ENCODE measurements around the gene TMEM131L. TPM values are rescaled to one million over a fixed set of nuclear protein-coding genes. Genes with fewer than 3 reads are reported as not detected.

TMEM131L gene
- total RNA-seq, 1 experiment from 2014 or later = 14.6 TPM

DNA sequence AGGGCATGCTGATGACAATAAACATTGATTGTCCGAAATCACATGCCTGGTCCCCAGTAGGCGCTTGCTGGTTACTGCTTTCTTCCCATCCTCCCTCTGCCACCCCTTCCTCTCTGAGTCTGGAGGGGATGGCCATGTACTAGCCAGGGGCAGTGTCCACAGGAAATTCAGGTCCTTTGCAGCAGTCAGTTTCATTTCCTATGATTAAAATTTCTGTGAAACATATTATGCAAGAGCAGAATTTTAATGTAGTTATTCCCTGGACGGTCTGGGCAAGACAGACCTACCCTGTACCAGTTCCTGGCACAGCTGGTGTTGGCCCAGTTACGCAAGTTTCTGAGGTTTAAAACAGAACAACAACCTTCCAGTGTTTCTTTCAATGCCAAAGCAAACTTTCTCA lies 189.8 kb downstream of the TMEM131L start:
- H3K9me3 Mint-ChIP-seq = no peaks in the 10 kb centered on the region
- TF ChIP-seq, protein P1, sequence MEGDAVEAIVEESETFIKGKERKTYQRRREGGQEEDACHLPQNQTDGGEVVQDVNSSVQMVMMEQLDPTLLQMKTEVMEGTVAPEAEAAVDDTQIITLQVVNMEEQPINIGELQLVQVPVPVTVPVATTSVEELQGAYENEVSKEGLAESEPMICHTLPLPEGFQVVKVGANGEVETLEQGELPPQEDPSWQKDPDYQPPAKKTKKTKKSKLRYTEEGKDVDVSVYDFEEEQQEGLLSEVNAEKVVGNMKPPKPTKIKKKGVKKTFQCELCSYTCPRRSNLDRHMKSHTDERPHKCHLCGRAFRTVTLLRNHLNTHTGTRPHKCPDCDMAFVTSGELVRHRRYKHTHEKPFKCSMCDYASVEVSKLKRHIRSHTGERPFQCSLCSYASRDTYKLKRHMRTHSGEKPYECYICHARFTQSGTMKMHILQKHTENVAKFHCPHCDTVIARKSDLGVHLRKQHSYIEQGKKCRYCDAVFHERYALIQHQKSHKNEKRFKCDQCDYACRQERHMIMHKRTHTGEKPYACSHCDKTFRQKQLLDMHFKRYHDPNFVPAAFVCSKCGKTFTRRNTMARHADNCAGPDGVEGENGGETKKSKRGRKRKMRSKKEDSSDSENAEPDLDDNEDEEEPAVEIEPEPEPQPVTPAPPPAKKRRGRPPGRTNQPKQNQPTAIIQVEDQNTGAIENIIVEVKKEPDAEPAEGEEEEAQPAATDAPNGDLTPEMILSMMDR (conservative IDR thresholded peaks at IDR 0.05) = no peak
- Histone ChIP-seq H3K14ac (ENCODE audit: insufficient read depth, low read length) (no peak overlapping the region), H3K4me1 (ENCODE audit: insufficient read depth, low read length) (0 out of 2 replicates have a peak, but pooled peaks cover 4% of the 10 kb centered on the region), H2AFZ (ENCODE audit: low read length) (no peak overlapping the region), H3K27ac (ENCODE audit: insufficient read length, low read depth, low read length) (no peak overlapping the region), H3K56ac (ENCODE audit: insufficient read length, low read depth, low read length) (no peak overlapping the region), H3K23me2 (ENCODE audit: insufficient read length, low read depth, low read length, poor library complexity, severe bottlenecking) (no peaks in the 10 kb centered on the region), H2BK5ac (ENCODE audit: insufficient read length, low read length) (no peak overlapping the region), H3K9ac (ENCODE audit: extremely low read depth, insufficient read length, low read length) (no peak overlapping the region), H2BK12ac (ENCODE audit: insufficient read length, low read depth, low read length) (no peak overlapping the region), H3K4ac (ENCODE audit: low read depth, low read length) (no peak overlapping the region), H4K5ac (ENCODE audit: insufficient read length, low read depth, low read length) (no peak overlapping the region), H3T11ph (ENCODE audit: low read length) (no peak overlapping the region), H3K79me1 (ENCODE audit: insufficient read depth, low read depth, low read length, poor library complexity, severe bottlenecking) (no peaks in the 10 kb centered on the region), H3K18ac (ENCODE audit: insufficient read length, low read depth, low read length) (no peak overlapping the region), H4K91ac (ENCODE audit: insufficient read length, low read depth, low read length) (no peak overlapping the region), H2AK5ac (ENCODE audit: insufficient read length, low read length) (no peak overlapping the region), H3K27me3 (ENCODE audit: insufficient read depth, low read length) (no peaks in the 10 kb centered on the region), H3K9me3 (ENCODE audit: control insufficient read depth, low read depth, low read length) (no peaks in the 10 kb centered on the region), H3K4me2 (ENCODE audit: insufficient read depth, insufficient read length, low read length) (no peak overlapping the region), H4K8ac (replicated peaks; ENCODE audit: insufficient read length, low read depth, low read length) (no peak overlapping the region), H2BK20ac (ENCODE audit: low read depth, low read length, poor library complexity, severe bottlenecking) (no peak overlapping the region), H3K23ac (ENCODE audit: insufficient read length, low read depth, low read length) (no peak overlapping the region), H2BK15ac (ENCODE audit: low read depth, low read length) (no peak overlapping the region), H2BK120ac (ENCODE audit: low read depth, low read length, poor library complexity, severe bottlenecking) (no peak overlapping the region), H3K79me2 (ENCODE audit: insufficient read depth, low read length) (no peaks in the 10 kb centered on the region), H4K20me1 (ENCODE audit: control insufficient read depth, insufficient read depth, insufficient read length) (no peaks in the 10 kb centered on the region)
- H3K27ac Mint-ChIP-seq = no peak overlapping the region
- H3K4me3 Mint-ChIP-seq = no peak overlapping the region
- H3K36me3 Mint-ChIP-seq (ENCODE audit: insufficient read depth in 1 of 3, low read depth in 3 of 3) = no peaks in the 10 kb centered on the region
- H3K4me1 Mint-ChIP-seq = peaks cover 5 to 9% of the 10 kb centered on the region in 2 experiments
- peaks cover 7% of the 10 kb centered on the region for H3K27me3 Mint-ChIP-seq (ENCODE audit: low read depth)
- no CpG with 5 or more reads among the region's 4 CpGs for WGBS (ENCODE audit: extremely low coverage, insufficient read length, low lambda C conversion rate)
- no peak for DNase-seq

All from H9 (cell line).